NCI-H187 (cell line): ENCODE measurements around the gene PRDM1.

Experiments used
- DNase-seq, 2 experiments: peaks; one replicate each; lab custom pipeline; 2025; lab: John Stamatoyannopoulos, UW

Gene PRDM1

DNA sequence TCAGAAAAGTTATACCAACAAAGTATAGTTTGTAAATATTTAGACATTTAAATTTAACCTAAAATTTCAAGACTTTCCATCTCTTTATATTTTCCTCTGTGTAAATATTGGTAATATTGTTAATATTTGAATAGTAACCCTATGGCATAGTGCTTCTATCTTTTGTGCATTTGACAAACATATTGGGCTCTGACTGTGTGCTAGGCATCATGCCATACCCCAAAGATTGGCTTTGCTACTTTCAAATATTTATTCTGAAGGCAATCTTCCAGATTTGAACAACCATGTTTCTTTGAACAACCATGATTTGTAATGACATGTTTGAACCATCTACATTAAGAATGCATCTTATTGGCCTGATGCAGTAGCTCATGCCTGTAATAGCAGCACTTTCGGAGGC lies 15.5 kb upstream of the PRDM1 start:
- no peak for DNase-seq

DNA sequence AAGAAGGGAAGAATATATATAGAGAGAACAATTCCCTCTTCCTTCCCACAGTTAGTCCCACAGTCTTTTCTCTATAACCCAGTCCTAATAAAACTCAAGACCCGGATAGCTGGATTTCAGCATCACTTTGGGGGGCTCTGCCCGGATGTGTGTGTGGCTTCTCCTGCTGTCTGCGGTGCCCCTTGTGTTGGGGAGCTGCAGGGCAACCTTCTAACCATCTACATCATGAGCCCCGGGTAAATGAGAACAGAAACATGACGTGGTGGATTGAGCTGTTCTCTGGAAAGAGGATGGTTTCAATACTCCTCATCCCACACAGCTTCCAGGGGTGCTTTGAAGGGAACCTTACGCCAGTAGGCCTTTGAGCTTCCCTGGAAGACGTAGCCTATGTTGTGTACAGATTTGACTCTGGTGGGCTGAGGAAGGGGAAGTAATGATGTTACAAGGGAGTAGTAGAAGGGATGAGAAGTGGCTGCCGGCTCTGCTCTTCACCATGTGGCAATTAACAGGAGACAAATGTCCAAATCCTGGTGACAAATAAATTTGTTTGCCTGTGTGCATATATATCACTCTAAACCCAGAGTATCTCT lies 13.5 kb upstream of the PRDM1 start:
- no peak for DNase-seq

DNA sequence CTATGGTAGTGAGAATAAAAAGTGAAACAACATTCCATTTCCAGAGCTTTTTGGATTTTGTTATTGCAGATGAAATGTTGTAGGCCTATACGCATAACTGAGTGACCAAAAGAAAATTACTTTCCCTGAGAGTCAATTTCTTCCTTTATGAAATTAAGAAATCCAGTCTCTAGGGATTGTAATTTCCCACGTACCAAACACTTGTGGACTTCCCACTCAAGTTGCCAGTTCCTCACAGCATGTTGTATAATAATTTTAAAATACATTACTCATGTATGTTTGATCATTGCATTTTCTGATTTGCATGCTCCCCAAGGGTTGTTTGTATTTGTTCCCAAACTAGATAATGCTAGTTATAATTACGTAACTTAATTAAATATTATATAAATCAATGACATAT lies 12.0 kb upstream of the PRDM1 start:
- DNase-seq: no peak

DNA sequence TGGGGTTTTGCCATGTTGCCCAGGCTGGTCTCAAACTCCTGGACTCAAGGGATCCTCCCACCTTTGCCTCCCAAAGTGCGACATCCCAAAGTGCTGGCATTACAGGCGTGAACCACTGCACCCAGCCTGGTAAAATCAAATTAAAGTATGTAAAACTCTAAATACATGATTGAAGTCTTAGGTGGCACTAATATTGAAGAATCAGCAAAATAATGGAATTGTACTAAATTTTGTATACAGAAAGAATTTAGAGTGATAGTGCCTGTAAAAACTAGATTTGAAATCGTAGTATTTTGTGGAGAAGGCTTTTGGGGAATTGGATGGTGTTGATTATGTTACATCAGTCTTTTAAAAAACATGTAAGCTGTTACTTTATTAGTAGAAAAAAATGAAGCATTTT lies 10.0 kb upstream of the PRDM1 start:
- DNase-seq: no peak

DNA sequence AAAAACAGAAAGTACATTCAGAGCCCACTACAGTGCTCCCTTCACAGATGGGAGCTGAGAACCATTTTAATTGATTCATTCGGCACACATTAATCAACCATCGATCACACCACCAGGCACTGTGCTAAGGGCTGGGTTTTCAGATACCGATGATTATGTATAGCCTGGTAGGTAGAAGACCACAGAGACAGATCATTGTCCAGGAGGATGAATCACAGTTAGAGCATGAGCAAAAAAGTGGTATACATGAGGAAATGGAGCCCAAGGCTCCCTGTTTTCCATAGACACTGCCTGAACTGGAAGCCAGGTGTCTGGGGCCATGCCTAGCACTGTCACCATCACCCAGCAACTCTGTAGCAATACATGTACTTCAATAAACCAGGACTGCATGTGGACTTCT lies 9.0 kb upstream of the PRDM1 start:
- no peak for DNase-seq

DNA sequence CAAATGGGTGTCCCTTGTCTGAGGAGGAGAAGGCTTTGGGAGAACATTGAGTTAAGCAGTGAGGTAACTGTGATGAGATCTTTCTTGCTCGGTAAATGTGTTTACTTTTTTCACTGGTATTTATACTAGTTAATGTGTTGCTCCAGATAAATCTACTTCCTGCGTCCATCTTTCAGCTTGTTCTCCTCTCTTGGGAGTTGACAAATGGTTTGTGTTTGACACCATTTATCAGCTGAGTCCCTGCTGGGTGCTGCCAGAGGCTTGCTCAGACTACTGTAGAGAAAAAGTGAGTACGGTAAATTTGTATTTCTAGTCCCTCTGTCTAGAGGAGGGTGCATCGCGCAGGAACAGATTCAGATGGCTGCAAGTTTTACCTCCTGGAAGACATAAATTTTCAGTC lies 8.3 kb upstream of the PRDM1 start:
- DNase-seq: no peak

DNA sequence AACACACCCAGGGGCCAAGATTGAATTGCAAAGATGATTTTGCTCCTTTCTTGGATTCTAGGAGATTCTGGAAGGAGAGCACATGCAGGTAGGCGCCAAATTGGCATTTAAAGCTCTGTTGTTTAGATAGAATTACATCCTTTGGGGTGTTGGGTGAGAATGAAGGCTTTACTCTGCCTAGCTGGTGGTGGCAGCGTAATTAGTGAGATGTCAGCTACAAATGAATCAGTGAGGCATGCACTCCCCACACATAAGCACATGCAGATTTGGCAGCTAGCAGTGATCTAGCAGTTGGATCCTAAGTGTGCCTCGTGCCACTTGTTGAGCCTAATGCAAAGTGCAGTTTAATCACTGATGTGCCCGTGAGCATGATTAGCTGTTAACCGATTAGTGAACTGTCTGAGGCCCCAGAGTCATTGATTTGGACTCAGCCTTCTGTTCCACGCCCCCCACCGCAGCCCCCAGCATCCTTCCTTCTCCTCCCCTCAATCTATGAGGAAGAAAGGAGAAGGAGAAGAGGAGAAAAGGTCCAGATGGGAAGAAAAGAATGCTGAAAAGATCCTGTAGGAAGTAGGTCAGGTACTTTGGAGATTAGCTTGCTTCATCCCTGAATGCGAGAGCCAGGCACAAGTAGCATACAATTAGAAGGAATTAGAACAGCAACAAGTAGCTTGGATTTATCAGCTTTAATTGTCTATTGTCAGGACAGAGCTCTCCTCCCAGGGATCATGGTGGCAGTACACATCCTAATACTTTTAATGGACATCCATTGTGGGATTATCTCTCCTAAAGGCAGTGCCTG lies 6.0 kb upstream of the PRDM1 start:
- DNase-seq: no peak

DNA sequence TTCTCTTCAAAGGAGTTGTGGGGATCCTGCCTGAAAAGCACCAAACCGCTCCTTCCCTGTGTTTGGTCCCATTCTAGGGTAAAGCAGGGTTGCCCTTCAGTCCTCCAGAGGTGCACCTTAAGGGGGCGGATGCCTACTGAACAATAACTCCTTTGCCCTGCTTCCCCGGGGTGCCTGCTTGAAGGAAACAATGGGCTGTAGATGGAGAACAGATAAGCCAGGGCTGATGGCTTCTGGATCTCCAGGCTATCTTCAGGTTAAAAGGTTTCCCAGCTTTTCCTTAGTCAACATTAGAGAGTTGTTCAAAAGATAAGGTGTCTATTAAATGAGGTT lies 5.4 kb upstream of the PRDM1 start:
- DNase-seq: no peak

DNA sequence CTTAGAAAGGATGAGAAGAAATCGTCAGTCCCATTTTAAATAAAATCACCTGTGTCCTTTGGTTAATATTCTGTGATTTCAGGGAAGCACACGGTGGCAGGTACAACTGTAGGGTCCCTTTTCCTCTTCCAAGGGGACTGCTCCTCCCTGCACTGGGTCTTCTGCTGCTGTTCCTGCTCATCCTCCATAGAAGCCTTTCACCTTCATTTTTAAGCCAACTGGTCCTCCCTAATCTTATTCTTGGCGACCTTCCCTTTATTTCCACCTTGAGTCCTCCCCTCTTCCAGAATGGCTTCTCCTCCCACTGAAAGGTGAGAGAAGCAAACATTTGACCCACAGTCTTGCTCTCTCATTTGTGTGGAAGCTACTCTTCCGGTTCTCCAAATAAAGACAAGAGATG lies 4.4 kb upstream of the PRDM1 start:
- no peak for DNase-seq

DNA sequence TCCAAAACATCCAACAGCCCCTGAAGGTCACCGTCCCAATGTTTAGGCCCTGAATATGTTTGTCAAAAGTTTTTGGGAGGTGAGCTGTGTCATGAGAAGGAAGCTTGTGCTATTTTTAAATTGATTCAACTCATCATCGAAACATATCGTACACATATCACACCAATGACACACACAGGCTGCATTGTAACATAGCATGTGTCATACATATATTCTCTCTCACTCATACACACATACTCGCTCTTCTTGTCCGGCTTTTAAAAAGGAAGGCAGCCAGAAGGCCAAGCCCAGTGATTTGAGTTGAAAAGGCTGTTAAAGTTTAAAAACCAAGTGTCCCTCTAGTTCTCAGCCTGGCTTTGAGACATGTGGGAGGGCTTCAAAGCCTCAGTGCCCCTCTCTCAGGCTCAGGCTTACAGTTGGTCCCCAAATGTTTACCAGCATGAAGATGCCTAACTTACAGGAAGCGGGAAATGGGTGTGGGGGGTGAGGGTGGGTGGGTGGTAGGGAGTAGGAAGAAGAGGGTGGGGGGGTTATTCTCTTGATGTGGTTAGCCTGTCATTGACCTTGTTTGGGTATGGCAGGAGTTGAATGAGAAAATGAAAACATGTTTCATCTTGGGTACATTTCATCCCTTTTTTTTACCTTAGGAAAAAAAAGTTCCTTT lies 3.3 kb upstream of the PRDM1 start:
- DNase-seq: no peak

DNA sequence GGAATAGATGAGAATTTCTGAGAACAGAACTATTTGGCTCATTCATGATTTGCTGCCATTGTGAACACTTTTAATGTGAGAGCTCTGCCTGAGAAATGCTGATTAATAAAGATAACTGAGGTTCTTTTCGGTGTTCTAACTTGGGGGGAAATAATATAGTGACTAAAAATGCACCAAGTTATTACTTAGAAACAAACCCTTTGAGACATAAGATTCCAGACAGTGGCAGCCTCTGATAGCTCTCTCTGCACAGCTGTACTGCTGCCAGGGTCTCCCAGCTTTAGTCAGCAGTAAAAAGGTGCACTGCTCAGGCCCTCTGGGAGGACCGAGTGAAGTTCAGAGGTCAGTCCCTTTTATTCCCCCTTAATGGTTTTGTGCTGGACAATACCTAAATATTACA lies 2.5 kb upstream of the PRDM1 start:
- no peak for DNase-seq

DNA sequence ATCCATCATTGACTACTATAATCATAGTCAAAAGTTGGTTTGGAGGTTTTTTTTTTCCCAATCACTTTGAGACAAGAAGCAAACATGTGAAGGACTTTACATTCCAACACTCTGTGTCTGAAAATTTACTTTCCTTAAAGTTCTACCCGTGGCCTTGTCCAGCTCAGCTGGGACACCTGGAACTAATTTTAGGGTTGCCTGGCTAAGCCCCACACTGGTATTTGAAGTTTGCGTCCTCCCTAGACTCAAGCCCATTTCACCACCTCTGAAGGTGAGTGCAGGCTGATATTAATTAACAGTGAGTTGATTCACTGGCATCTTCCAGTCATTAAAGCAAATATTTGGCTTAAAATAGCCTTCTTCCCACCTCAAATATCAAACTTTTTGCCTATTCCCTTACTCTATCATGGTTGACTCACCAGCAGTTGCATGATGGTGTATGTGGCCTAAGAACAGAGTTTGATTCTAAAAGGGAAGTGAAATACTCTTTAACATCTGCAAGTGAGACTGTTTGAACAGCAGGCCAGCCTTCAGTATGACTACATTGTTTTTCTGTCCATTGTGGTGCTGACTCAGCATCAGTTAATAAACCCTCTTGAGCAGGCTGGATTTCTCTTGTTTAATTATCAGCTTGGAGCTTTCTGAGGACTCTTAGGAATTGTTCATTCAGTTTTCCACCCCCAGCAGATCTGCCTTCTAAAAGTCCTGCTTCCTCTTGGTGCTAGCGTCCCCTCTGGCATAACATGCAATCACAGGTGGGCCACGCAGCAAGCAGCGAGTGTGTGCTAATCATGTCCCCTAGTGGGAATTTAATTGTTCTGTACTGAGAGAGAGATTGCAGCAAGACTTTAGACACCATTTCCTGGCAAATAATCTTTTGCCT lies 1.8 kb upstream of the PRDM1 start:
- no peak for DNase-seq

DNA sequence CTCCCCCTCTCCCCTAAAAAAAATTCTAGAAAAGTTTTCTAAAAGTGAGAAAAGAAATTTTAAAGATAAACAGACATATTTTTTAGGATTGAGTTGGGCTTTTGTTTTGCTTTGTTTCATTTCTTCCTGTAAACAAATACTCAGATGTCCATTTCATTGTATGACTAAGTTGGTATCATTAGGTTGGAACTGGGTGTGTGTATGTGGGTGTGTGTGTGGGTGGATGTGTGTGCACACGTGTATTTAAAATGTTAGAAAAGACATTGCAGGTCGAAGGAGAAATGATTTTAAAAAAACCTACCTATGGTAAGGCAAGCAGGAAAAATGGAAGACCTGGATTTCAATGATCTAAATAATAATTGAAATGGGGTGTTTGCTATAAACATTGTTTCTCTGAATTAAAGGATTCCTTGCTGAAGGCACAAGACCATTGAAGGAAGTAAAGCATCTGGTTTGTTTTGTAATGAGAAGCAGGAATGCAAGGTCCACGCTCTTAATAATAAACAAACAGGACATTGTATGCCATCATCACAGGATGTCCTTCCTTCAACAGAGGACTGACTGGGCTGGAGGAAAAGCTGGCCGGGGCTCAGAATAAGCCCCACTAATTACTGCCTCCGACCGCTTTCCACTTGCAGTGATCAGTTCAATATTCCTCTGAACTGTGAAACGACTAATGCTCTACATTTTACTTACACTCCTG lies 996 bp upstream of the PRDM1 start:
- no peak for DNase-seq

DNA sequence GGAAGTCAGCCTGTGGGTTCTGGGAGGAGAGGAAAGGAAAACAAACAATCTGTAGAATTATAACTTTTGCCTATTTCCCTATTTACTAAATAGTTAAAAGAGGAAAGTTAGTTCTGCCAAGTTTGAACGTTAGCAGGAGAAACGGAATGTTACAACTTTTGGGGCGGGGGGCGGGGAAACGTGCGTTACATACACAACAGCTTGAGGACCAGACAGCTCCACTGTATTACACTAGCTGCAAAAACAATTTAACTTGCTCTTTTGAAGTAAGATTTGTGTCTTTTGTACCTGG lies 498 bp upstream of the PRDM1 start:
- no peak for DNase-seq

DNA sequence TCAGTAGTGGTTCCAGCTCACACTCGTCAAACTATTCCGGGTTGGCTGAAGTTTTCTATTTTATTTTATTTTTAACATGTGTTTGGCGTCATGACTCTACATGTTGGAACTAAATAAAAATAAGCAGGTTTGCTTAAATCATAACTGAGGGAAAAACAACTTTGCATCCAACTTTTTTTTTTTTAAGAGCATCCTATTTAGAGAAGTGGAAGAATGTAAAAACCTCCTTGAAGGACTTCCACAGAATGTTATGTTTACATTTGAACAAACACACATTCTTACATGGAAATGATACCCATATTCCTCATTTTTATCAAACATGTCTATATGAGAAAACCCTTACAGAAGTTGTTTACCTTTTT lies 659 bp downstream of the PRDM1 start:
- DNase-seq: no peak

DNA sequence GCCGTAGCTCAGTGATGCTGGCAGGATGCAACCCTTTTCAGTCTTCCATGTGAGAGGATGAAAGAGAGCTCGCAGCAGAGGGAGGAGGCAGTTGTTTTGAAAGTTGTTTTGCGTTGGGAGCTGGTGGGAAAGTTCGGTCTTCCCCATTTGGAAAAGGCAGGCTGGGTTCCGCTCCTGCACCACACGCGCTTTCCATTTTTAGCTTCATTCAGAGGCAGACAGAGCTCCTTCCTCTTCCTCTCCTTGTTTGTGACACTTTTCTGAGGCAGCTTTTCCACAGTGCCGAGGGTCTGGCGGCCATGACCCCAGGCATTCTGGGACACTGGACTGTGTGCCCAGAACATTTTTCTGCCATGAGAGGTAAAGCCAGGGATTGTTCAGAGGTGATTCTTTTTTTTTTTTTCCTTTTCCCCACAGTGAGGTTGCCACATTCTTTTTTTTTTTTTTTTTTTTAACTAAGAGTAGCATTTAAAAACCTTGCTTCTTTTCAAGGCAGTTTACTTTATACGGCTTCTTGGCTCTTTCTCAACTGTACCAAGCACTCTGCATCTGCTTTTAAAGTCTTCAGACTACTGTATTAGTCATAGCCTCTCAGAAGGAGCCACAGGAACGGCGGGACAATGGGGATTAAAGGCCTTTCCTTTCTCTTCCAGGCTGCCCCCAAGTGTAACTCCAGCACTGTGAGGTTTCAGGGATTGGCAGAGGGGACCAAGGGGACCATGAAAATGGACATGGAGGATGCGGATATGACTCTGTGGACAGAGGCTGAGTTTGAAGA lies 1.6 kb downstream of the PRDM1 start:
- no peak for DNase-seq

DNA sequence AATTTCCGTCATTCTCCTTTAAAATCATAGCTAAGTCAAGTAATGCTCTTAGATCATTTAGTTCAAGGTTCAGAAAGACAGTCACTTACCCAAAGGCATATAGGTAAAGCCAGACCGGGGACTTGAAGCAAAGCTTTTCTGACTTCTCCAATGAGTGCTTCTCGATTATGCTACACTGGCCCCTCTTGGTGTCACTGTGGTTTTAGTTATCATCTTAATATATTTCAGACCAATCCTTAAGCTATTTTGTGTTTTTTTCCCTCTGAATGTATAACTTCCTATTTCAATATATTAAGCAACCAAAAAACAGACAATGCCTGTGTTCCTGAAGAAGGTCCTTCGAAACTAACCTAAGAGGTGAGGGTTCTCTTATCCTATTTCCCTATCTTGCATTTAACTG lies 3.9 kb downstream of the PRDM1 start:
- DNase-seq: no peak

DNA sequence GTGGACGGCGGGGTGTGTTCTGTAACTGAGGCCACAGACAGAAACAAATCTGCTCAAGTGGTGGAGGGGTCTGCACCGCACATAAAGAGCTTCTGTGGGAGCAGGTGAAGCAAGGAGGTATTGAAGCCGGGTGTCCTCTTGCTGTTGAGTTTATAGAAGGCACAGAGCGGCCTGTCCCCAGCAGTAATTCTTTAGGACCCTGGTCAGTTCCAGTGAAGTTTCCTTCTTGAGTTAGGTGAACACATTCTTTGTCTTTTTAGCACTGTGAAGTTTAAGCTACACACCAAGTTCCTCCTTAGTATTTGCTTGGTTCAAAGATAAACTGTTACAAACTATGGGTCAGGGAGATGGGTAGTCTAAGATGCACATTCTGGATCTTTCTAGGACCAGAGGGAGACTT lies 6.1 kb downstream of the PRDM1 start:
- DNase-seq: no peak

DNA sequence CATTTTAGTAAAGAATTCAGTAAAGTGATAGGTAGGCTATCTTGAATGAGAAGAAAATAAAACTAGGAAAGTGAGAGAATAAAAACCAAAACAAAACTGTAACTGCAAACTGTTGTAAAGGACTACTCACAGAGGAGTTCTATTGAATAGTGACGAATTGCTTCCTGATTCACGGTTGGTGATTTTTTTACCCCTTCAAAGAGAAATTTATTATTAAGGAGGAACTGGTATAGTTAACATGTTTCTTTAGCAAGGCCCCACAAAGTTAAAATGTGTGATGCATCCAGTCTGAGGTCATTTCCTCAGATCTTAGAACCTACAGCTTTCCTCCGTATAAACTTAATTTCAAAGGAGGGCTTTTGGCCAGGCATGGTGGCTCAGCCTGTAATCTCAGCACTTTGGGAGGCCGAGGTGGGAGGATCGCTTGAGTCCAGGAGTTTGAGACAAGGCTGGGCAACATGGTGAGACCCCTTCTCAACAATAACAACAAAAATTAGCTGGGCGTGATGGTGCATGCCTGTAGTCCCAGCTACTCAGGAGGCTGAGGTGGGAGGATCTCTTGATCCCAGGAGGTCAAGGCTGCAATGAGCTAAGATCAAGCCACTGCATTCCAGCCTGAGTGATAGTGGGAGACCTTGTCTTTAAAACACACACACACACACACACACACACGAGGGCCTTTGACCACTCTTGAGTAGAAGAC lies 8.3 kb downstream of the PRDM1 start:
- no peak for DNase-seq

DNA sequence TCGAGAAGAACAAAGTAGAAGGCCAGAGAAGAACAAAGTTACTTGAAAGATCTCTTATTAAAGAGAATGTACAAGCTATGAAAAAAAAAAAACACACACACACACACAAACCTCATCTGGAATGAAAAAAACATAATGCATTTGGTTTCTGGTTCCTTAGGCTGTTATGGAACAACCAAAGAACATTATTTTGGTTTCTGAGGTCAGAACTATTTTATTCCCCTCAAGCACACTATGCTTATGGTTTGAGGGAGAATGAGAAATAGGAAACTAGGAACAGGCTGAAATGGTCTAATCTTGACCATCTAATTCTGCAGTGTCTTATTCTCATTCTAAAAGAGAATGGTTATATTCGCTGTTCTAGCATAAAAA lies 8.8 kb downstream of the PRDM1 start:
- DNase-seq: no peak
